Breast epithelium (tissue), 4 donors: ENCODE results near the gene GRIK1. TPM values are rescaled to one million over a fixed set of nuclear protein-coding genes. Genes with fewer than 3 reads are reported as not detected.

Experiments used
- DNase-seq, 2 donors: peaks; one replicate each; pipeline ENCODE4 v3.0.0-alpha.2; 2019; ENCODE audit warnings: low spot score in 2 of 2
- H3K27ac ChIP-seq, 2 donors: fragments of 200-600 bp; sonication (generic) in 1 of 2; one replicate each; pipeline ENCODE4 v1.5.1; 2016 to 2019; ENCODE audit warnings: mild to moderate bottlenecking in 1 of 2
- H3K27me3 ChIP-seq, 2 donors: fragments of 200-600 bp; sonication (generic) in 1 of 2; one replicate each; pipeline versions ENCODE4 v1.5.1 to v1.6.0; 2017 to 2019; ENCODE audit warnings: control low read depth in 1 of 2, mild to moderate bottlenecking in 1 of 2
- H3K36me3 ChIP-seq: fragments of 200-600 bp; one replicate; pipeline ENCODE4 v1.5.1; 2019
- H3K4me1 ChIP-seq, 2 donors: fragments of 200-600 bp; sonication (generic); one replicate each; pipeline ENCODE4 v1.5.1; 2016 to 2019; ENCODE audit warnings: control low read depth in 1 of 2
- H3K4me3 ChIP-seq, 3 donors: fragments of 200-600 bp; sonication (generic); 1 replicate in 2 of 3; 2 replicates in 1 of 3; pipeline ENCODE4 v1.5.1; 2016 to 2019; ENCODE audit warnings: mild to moderate bottlenecking in 3 of 3, moderate library complexity in 2 of 3
- H3K9me3 ChIP-seq, 2 donors: fragments of 200-600 bp; sonication (generic) in 1 of 2; one replicate each; pipeline ENCODE4 v1.5.1; 2016 to 2019; ENCODE audit warnings: control low read depth in 1 of 2
- POLR2A ChIP-seq: fragments of 450-650 bp; IDR thresholded peaks from one replicate; pipeline ENCODE4 v1.6.1; 2016; ENCODE audit warnings: antibody characterized with exemption, mild to moderate bottlenecking, moderate library complexity
- POLR2AphosphoS5 ChIP-seq, 3 donors: sonication (generic); formaldehyde crosslinking; IDR thresholded peaks; one replicate each; pipeline ENCODE4 v1.6.1; 2017; ENCODE audit warnings: antibody characterized with exemption in 3 of 3
- intact Hi-C: fragments of 100-400 bp; cut with DNase I; formaldehyde crosslinking; loops from one replicate; pipeline ENCODE4 v1.15.1; 2023; ENCODE audit warnings: low total_unique reads
- total RNA-seq, 3 donors: library from RNA; depleted of rRNA; stranded (reverse); fragments of >200 nt; gene quantifications; one replicate each; pipeline ENCODE4 v1.1.0, GENCODE V29; 2016
- TF ChIP-seq, protein P1 (sequence below), 3 donors: fragments of 450-650 bp; IDR thresholded peaks; one replicate each; pipeline ENCODE4 v1.5.1; 2016 to 2017; ENCODE audit warnings: antibody characterized with exemption in 3 of 3, mild to moderate bottlenecking in 3 of 3, moderate library complexity in 3 of 3

GRIK1 gene
- total RNA-seq, 3 donors from 2014 or later = 0.33 to 1.3 TPM; not detected in 1

DNA sequence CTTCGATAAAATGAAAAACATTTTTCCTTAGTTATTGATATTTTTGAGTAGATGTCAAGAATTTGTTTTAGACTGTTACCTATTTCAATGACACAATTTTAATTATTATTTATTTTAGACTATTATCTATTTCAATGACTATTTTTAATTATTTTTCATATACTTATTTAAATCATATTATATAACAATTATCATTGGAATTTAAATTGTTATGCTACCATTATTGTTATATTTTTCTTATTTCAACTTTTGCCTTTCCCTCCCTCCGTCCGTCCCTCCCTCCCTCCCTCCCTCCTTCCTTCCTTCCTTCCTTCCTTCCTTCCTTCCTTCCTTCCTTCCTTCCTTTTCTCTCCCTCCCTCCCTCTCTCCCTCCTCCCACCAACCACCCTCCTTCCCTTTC lies 229.3 kb downstream of the GRIK1 start:
- intact Hi-C loops = no loop called here
- no peaks in the 10 kb centered on the region for H3K36me3 ChIP-seq
- DNase-seq = no peak
- TF ChIP-seq POLR2AphosphoS5 (IDR thresholded peaks at IDR 0.05) = no peak
- TF ChIP-seq, protein P1, sequence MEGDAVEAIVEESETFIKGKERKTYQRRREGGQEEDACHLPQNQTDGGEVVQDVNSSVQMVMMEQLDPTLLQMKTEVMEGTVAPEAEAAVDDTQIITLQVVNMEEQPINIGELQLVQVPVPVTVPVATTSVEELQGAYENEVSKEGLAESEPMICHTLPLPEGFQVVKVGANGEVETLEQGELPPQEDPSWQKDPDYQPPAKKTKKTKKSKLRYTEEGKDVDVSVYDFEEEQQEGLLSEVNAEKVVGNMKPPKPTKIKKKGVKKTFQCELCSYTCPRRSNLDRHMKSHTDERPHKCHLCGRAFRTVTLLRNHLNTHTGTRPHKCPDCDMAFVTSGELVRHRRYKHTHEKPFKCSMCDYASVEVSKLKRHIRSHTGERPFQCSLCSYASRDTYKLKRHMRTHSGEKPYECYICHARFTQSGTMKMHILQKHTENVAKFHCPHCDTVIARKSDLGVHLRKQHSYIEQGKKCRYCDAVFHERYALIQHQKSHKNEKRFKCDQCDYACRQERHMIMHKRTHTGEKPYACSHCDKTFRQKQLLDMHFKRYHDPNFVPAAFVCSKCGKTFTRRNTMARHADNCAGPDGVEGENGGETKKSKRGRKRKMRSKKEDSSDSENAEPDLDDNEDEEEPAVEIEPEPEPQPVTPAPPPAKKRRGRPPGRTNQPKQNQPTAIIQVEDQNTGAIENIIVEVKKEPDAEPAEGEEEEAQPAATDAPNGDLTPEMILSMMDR (IDR thresholded peaks at IDR 0.05) = no peak
- no peak for TF ChIP-seq POLR2A
- H3K4me3 ChIP-seq = no peak overlapping the region
- no peak overlapping the region for H3K27ac ChIP-seq
- no peaks in the 10 kb centered on the region for H3K4me1 ChIP-seq
- no peaks in the 10 kb centered on the region for H3K27me3 ChIP-seq
- H3K9me3 ChIP-seq = no peaks in the 10 kb centered on the region

DNA sequence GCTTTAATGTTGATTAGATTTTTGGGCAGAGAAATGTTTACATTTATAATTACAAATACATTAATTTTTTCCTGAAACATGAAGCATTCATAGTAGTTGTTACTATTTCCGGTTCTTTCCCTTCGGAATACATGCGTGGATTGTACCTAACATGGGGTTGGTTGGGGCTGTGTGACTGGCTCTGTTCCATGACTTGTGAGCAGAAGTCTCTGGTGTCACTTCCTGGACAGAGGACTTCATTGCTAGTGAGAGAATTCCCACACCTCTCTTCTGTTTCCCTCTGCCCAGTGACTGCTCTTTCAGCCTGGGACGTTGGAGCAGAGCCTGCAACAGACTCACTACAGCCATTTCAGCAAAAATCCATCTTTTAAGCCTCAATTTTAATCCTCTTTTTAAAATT lies 231.4 kb downstream of the GRIK1 start:
- no peaks in the 10 kb centered on the region for H3K36me3 ChIP-seq
- intact Hi-C loops = no loop called here
- no peak for DNase-seq
- H3K4me3 ChIP-seq = no peak overlapping the region
- no peak for TF ChIP-seq POLR2AphosphoS5 (IDR thresholded peaks at IDR 0.05)
- no peak for TF ChIP-seq POLR2A
- TF ChIP-seq, protein P1 (IDR thresholded peaks at IDR 0.05) = no peak
- H3K27me3 ChIP-seq = no peaks in the 10 kb centered on the region
- no peaks in the 10 kb centered on the region for H3K9me3 ChIP-seq
- H3K4me1 ChIP-seq = no peaks in the 10 kb centered on the region
- no peak overlapping the region for H3K27ac ChIP-seq

DNA sequence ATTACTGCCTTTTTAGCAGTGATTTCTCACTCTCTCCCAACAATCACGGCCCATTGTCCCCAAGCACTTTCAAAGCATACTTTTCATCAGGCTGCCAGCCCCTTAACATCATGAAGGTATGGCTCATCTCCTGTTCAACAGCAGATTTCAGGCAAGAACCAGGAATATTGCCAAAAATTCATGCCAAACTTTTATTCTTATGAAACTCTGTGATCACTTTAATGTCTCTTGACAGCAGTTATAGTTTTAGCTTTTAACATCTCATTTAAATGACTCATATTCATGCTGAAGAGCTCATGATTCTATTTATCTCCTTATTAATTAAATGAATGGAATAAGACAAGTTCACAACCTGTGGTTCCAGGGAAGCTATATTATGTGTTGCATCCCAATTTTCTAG lies 235.1 kb downstream of the GRIK1 start:
- Histone ChIP-seq H3K27me3 (no peaks in the 10 kb centered on the region), H3K36me3 (no peaks in the 10 kb centered on the region), H3K4me3 (no peak overlapping the region), H3K27ac (no peak overlapping the region), H3K4me1 (no peaks in the 10 kb centered on the region), H3K9me3 (no peaks in the 10 kb centered on the region)
- intact Hi-C loops = no loop called here
- no peak for DNase-seq
- no peak for TF ChIP-seq POLR2A
- TF ChIP-seq, protein P1 (IDR thresholded peaks at IDR 0.05) = no peak
- no peak for TF ChIP-seq POLR2AphosphoS5 (IDR thresholded peaks at IDR 0.05)

DNA sequence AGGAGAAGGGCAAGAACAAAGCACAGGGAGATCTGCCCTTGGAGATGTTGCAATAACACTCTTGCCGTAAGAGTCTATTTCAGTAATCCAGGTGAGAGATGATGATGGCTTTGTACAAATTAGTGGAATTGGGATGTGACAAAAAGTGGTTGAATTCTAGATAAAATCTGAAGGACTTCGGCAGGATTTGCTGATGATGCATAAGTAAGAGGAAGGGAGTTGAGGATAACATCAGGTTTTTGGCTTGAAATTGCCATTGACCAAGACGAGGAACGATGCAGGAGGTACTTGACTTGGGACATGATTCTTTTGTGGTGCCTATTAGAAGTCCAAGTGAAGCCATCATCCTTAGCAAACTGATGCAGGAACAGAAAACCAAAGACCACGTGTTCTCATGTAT lies 238.1 kb downstream of the GRIK1 start:
- no peak overlapping the region for H3K4me3 ChIP-seq
- intact Hi-C loops = no loop called here
- H3K27me3 ChIP-seq = no peaks in the 10 kb centered on the region
- no peak for DNase-seq
- no peak overlapping the region for H3K27ac ChIP-seq
- no peaks in the 10 kb centered on the region for H3K36me3 ChIP-seq
- no peak for TF ChIP-seq POLR2A
- TF ChIP-seq, protein P1 (IDR thresholded peaks at IDR 0.05) = no peak
- no peak for TF ChIP-seq POLR2AphosphoS5 (IDR thresholded peaks at IDR 0.05)
- H3K4me1 ChIP-seq = no peaks in the 10 kb centered on the region
- no peaks in the 10 kb centered on the region for H3K9me3 ChIP-seq

DNA sequence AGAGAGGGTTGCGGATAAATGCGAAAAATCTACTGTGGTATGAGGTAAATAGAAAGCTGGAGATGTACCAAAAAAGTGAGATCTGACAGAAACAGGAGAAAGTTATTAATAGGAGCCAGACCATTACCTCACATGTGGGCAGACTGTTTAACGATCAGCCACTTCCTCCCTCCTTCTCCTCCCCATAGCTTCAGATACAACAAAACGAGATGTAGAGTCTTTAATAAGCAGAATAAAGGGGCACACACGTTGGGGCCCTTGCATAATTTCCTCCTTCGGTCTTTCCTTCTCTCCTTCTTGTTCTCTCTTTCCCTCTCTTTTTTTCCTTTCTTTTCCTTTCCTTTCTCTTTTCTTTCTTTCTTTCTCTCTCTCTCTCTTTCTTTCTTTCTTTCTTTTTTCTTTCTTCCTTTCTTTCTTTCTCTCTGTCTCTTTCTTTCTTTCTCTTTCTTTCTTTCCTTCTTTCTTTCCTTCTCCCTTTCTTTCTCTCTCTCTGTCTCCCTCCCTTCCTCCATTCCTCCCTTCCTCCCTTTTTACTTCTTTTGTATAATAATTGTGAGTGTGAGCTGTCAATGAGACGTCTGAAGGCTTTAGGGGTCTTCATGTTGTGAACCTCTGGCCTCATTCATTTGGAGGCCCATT lies 242.1 kb downstream of the GRIK1 start:
- Histone ChIP-seq H3K9me3 (no peaks in the 10 kb centered on the region), H3K4me1 (no peaks in the 10 kb centered on the region), H3K4me3 (no peak overlapping the region), H3K36me3 (no peaks in the 10 kb centered on the region), H3K27me3 (no peaks in the 10 kb centered on the region), H3K27ac (no peak overlapping the region)
- TF ChIP-seq, protein P1 (IDR thresholded peaks at IDR 0.05) = no peak
- no peak for TF ChIP-seq POLR2A
- no peak for TF ChIP-seq POLR2AphosphoS5 (IDR thresholded peaks at IDR 0.05)
- no peak for DNase-seq
- intact Hi-C loops = no loop called here
